ENCODE data around the gene LIM2. TPM values are rescaled to one million over a fixed set of nuclear protein-coding genes. Genes with fewer than 3 reads are reported as not detected.

Gene LIM2
- total and polyA plus RNA-seq, 2 experiments from 2014 or later, result not detected

DNA sequence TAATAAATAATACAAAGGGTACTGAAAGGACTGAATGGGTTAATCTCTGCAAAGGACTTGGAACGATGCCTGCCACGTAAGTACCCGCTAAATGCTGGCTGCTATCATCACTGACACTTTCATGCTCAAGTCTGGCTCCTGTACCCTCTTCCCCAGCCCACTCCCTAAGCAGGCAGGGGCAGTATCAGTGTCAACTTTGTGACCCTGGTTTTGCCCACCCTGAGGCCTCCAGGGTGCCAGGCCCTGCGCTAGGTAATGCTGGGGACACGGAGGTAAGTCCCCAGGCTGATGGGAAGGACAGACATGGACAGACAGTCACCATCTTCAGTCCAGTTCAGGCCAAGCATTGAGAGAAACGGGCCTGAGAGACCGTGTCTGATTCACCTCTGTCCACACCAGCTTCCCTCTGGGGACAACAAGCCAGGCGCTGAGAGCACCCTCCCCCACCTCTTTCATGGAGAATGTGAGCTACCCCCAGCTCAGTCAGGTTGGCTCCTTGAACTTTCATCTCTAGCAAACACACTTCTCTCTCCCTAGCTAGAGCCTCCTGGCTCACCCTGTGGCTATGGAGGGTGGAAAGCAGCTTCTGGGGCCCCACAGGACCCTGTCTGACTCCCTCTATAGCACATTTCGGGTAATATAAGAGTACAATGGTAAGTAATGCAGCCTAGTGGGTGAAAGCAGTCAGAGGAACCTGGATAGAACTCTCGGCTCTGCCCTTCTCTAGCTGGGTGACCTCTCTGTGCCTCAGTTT lies 22.4 kb downstream of the LIM2 start:
- Histone ChIP-seq H3K4me1 (ENCODE audit: insufficient read depth) (peaks cover 36% of the 10 kb centered on the region), H3K9me2 (replicated peaks; ENCODE audit: insufficient read depth) (no peaks in the 10 kb centered on the region), H3K27me3 (no peaks in the 10 kb centered on the region), H3K4me2 (peak overlapping the region; percentile 96), H2AFZ (peak overlapping the region; percentile 67), H3K9me3 (ENCODE audit: low read depth) (no peaks in the 10 kb centered on the region), H3K27ac (peak overlapping the region; percentile 99), H3K79me2 (peaks cover 30% of the 10 kb centered on the region), H3K4me3 (peak overlapping the region; percentile 46), H3K36me3 (replicated peaks; ENCODE audit: insufficient read depth, low read depth) (no peaks in the 10 kb centered on the region), H4K20me1 (ENCODE audit: insufficient read depth, poor library complexity, severe bottlenecking) (no peaks in the 10 kb centered on the region)
- TF ChIP-seq, protein P1, sequence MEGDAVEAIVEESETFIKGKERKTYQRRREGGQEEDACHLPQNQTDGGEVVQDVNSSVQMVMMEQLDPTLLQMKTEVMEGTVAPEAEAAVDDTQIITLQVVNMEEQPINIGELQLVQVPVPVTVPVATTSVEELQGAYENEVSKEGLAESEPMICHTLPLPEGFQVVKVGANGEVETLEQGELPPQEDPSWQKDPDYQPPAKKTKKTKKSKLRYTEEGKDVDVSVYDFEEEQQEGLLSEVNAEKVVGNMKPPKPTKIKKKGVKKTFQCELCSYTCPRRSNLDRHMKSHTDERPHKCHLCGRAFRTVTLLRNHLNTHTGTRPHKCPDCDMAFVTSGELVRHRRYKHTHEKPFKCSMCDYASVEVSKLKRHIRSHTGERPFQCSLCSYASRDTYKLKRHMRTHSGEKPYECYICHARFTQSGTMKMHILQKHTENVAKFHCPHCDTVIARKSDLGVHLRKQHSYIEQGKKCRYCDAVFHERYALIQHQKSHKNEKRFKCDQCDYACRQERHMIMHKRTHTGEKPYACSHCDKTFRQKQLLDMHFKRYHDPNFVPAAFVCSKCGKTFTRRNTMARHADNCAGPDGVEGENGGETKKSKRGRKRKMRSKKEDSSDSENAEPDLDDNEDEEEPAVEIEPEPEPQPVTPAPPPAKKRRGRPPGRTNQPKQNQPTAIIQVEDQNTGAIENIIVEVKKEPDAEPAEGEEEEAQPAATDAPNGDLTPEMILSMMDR (IDR thresholded peaks at IDR 0.05; ENCODE audit: poor library complexity), result no peak
- TF ChIP-seq EZH2phosphoT487 (IDR thresholded peaks at IDR 0.05; ENCODE audit: low read depth, severe bottlenecking, unreplicated experiment) (no peak), EZH2 (IDR thresholded peaks at IDR 0.05; ENCODE audit: borderline replicate concordance) (no peak)
- DNase-seq (ENCODE audit: low spot score), result peak; percentile 81
- 21% methylated on average over 10 of the region's 10 CpGs for WGBS (ENCODE audit: low lambda C conversion rate, missing lambda C conversion rate)

DNA sequence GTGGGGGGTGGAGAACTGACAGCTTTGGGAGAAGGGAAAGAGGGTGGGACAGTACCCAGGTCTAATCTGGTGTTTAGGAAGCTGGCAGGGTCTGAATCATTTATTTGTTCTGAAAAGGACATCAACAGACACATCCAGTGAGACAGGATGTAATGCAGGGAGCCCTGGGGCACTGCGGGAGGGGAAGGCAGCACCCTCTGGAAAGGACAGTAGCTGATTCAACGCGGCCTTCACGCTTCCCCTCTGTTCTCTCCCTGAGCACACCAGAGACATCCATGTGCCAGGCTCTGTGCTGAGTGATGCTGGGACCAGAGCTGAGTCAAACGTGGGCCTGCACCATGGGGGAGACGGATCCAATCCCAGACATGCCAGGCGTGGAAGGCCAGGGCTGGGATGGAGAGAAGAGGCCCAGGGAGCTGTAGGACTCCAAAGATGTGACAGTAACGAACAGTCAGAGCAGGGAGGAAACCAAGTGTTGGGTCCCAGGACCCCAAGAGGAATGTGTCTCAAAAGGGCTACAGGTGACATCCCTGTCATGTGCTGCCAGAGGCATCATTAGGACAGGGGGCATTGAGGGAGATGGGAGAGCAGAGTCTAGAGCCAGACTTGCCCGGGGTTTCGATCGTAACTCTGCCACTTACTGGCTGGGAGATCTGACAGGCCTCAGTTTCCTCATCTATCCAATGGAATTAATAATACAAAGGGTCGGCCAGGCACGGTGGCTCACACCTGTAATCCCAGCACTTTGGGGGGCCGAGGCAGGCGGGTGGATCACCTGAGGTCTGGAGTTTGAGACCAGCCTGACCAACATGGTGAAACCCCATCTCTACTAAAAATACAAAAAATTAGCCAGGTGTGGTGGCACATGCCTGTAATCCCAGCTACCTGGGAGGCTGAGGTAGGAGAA lies 23.3 kb downstream of the LIM2 start:
- no peak overlapping the region for H2AFZ ChIP-seq
- H3K27me3 ChIP-seq, result no peaks in the 10 kb centered on the region
- no peaks in the 10 kb centered on the region for H3K9me3 ChIP-seq (ENCODE audit: low read depth)
- H3K79me2 ChIP-seq, result peaks cover 38% of the 10 kb centered on the region
- peak; percentile 53 for DNase-seq (ENCODE audit: low spot score)
- TF ChIP-seq EZH2 (IDR thresholded peaks at IDR 0.05; ENCODE audit: borderline replicate concordance) (no peak), EZH2phosphoT487 (IDR thresholded peaks at IDR 0.05; ENCODE audit: low read depth, severe bottlenecking, unreplicated experiment) (no peak)
- TF ChIP-seq, protein P1 (IDR thresholded peaks at IDR 0.05; ENCODE audit: poor library complexity), result no peak
- peaks cover 41% of the 10 kb centered on the region for H3K4me1 ChIP-seq (ENCODE audit: insufficient read depth)
- H3K9me2 ChIP-seq (replicated peaks; ENCODE audit: insufficient read depth), result no peaks in the 10 kb centered on the region
- no peak overlapping the region for H3K4me3 ChIP-seq
- 84% methylated on average over 15 of the region's 15 CpGs for WGBS (ENCODE audit: low lambda C conversion rate, missing lambda C conversion rate)
- H3K27ac ChIP-seq, result peak overlapping the region; percentile 99
- H3K36me3 ChIP-seq (replicated peaks; ENCODE audit: insufficient read depth, low read depth), result no peaks in the 10 kb centered on the region
- H4K20me1 ChIP-seq (ENCODE audit: insufficient read depth, poor library complexity, severe bottlenecking), result no peaks in the 10 kb centered on the region
- H3K4me2 ChIP-seq, result peak overlapping the region; percentile 96

DNA sequence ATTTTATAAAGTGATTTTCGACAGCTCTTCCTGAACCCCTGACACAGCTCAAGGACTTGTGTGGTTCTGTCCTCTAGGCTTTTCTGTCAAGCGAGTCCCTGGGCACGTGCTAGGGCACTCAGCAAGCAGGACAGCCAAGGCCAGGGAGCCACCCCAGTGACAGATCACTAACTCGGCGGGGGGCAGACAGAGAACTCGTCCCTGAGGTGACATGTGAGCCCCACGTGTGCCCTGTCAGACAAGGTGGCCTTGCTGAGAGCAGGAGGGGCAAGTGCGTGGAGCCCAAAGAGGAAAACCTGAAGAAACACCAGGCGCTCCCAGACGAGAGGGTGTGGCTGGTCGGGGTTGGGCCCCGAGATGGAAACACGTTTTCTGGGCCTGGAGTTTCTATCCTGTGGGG lies 26.5 kb downstream of the LIM2 start:
- H3K79me2 ChIP-seq, result peaks cover 55% of the 10 kb centered on the region

More for the DNA sequence above, 26.5 kb downstream of the LIM2 start:
- TF ChIP-seq EZH2 (IDR thresholded peaks at IDR 0.05; ENCODE audit: borderline replicate concordance) (no peak), EZH2phosphoT487 (IDR thresholded peaks at IDR 0.05; ENCODE audit: low read depth, severe bottlenecking, unreplicated experiment) (no peak)
- TF ChIP-seq, protein P1 (IDR thresholded peaks at IDR 0.05; ENCODE audit: poor library complexity), result no peak
- Histone ChIP-seq H3K27ac (peak overlapping the region; percentile 99), H3K4me1 (ENCODE audit: insufficient read depth) (peaks cover 38% of the 10 kb centered on the region), H3K9me2 (replicated peaks; ENCODE audit: insufficient read depth) (no peaks in the 10 kb centered on the region), H3K36me3 (replicated peaks; ENCODE audit: insufficient read depth, low read depth) (no peaks in the 10 kb centered on the region), H4K20me1 (ENCODE audit: insufficient read depth, poor library complexity, severe bottlenecking) (no peaks in the 10 kb centered on the region), H2AFZ (no peak overlapping the region), H3K4me3 (no peak overlapping the region), H3K27me3 (no peaks in the 10 kb centered on the region), H3K4me2 (no peak overlapping the region), H3K9me3 (ENCODE audit: low read depth) (no peaks in the 10 kb centered on the region)
- no peak for DNase-seq (ENCODE audit: low spot score)
- 89% methylated on average over 13 of the region's 13 CpGs for WGBS (ENCODE audit: low lambda C conversion rate, missing lambda C conversion rate)
